PFSK-1 (cell line): ENCODE results near the gene CDON.

ENCODE experiments used
- FOXP2 ChIP-seq: optimal IDR thresholded peaks from 2 replicates; pipeline ENCODE3; 2011; ENCODE audit warnings: borderline replicate concordance, control low read depth, inconsistent platforms; ENCODE audit not compliant: insufficient read depth; ENCODE audit errors: extremely low read length, extremely low read depth
- POLR2AphosphoS5 ChIP-seq: IDR thresholded peaks from 2 replicates; pipeline ENCODE4 v1.6.1; 2012; ENCODE audit warnings: low read depth, mild to moderate bottlenecking, control low read depth, low read length, moderate library complexity
- REST ChIP-seq, 2 experiments: IDR thresholded peaks; 2 replicates each; pipeline versions ENCODE4 v1.6.1 to v1.8.0; 2011 to 2012; ENCODE audit warnings: low read depth in 2 of 2, low read length in 2 of 2, control low read depth in 1 of 2, inconsistent platforms in 1 of 2, mild to moderate bottlenecking in 1 of 2, moderate library complexity in 1 of 2; ENCODE audit not compliant: insufficient read depth in 1 of 2
- SIN3A ChIP-seq: IDR thresholded peaks from 2 replicates; pipeline ENCODE4 v1.6.1; 2012; ENCODE audit warnings: mild to moderate bottlenecking, low read length, moderate library complexity, borderline replicate concordance; ENCODE audit not compliant: insufficient read depth
- TAF1 ChIP-seq: IDR thresholded peaks from 2 replicates; pipeline ENCODE4 v1.6.1; 2012; ENCODE audit warnings: low read length, control low read depth, borderline replicate concordance; ENCODE audit not compliant: insufficient read depth

The CDON gene

GRCh38 chr11:125952559-125952958, 110.1 kb downstream of the CDON start:
- TF ChIP-seq FOXP2 = no peak
- TF ChIP-seq SIN3A = no peak
- TF ChIP-seq POLR2AphosphoS5 = no peak
- no peak for TF ChIP-seq TAF1
- no peak for TF ChIP-seq REST (IDR thresholded peaks at IDR 0.05; ENCODE audit: insufficient read depth in 1 of 2, low read depth in 2 of 2, low read length in 2 of 2)

- TF ChIP-seq POLR2AphosphoS5 = no peak
- TF ChIP-seq REST (IDR thresholded peaks at IDR 0.05; ENCODE audit: insufficient read depth in 1 of 2, low read depth in 2 of 2, low read length in 2 of 2) = no peak
- TF ChIP-seq FOXP2 = no peak
- no peak for TF ChIP-seq SIN3A
- TF ChIP-seq TAF1 = no peak
Measured at GRCh38 chr11:125951731-125952130, 110.9 kb downstream of the CDON start.

DNA sequence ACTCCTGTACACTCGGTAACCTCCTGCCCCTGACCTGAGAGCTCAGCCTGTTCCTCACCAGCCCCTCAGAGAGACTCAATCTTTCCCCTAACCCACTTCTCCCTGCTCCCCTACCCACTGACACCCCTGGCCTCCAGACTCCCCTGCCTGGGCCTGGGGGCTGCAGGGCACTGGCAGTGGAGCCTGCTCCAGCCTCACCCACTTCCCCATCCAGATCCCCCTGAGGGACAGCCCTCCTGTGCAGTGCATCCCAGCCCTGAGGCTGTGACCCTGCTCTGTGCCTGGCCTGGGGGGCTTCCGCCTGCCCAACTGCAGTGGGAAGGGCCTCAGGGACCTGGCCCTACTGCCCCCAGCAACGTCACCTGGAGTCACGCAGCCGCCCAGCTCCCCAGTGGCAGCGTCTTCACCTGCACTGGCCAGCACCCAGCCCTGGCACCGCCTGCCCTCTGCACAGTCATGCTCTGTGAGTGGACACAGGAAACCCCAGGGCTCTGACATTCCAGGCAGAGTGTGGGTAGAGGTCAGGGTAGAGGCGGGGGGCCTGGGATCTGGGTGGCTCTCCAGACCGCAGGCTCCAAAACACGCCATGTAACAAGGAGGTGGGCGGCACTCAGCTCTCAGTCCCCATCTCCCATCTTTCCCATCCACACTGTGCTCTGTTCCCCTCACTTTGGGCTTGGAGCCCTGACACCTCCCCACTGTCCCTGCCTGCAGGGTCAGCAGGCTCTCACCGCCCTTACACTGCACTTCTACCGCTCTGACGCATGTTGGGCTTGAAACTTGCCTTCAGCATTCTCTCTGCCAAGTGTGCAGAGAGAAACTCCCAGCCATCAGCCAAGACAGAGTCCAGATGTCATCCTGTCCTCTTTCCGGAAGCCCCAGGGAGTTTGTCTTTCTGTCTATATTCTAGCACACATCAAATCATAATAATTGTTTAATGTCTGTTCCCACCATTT, 111.7 kb downstream of the CDON start:
- no peak for TF ChIP-seq SIN3A
- no peak for TF ChIP-seq POLR2AphosphoS5
- no peak for TF ChIP-seq TAF1
- no peak for TF ChIP-seq REST (IDR thresholded peaks at IDR 0.05; ENCODE audit: insufficient read depth in 1 of 2, low read depth in 2 of 2, low read length in 2 of 2)
- no peak for TF ChIP-seq FOXP2

DNA sequence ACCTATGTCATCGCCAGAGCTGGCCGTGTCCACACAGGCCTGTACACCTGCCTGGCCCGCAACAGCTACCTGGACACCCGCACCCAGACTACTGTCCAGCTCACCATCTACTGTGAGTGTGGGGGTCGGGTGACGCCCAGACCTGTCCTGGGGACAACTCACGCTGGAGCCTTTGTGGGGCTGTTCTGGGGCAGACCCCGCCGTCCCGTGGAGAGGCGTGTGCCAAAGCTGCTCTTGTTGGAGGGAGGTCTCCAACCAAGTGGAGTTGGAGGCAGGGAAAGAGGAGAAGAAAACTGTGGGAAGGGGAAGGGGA, 112.5 kb downstream of the CDON start:
- TF ChIP-seq SIN3A (no peak), REST (IDR thresholded peaks at IDR 0.05; ENCODE audit: insufficient read depth in 1 of 2, low read depth in 2 of 2, low read length in 2 of 2) (no peak), FOXP2 (no peak), POLR2AphosphoS5 (no peak), TAF1 (no peak)
